Panc1 (cell line): Measurements from ENCODE around the gene SLC2A5. TPM values are rescaled to one million over a fixed set of nuclear protein-coding genes. Genes with fewer than 3 reads are reported as not detected.

Experiments used
- ATAC-seq: fragments of 200-7000 bp; cut with Tn5 transposase; 2 replicates; pipeline ENCODE4 v1.9.1; 2020; ENCODE audit warnings: mild to moderate bottlenecking, moderate library complexity
- BruUV-seq: library from RNA; stranded (reverse); fragments of 400-500 nt; replicated peaks from 2 replicates; lab custom pipeline; 2021; lab: Mats Ljungman, UMichigan
- CTCF ChIA-PET: fragments of 300-600 bp; sonication (Branson Sonifier 250); formaldehyde crosslinking; loops from one replicate; lab custom pipeline; 2022; ENCODE audit warnings: antibody characterized with exemption; lab: Charles Lee
- POLR2A ChIA-PET: fragments of 300-600 bp; sonication (Branson Sonifier 250); formaldehyde crosslinking; loops from one replicate; lab custom pipeline; 2022; ENCODE audit warnings: antibody characterized with exemption; lab: Charles Lee
- DNase-seq: peaks from one replicate; pipeline ENCODE4 v3.0.0-alpha.2; 2010; ENCODE audit warnings: low read depth, low spot score
- H3K27ac ChIP-seq: 2 replicates; pipeline ENCODE4 v1.5.1; 2011; ENCODE audit warnings: mild to moderate bottlenecking, low read length, inconsistent platforms
- H3K27me3 ChIP-seq: fragments of 200-500 bp; sonication (Bioruptor generic); 2 replicates; pipeline ENCODE4 v1.6.0; 2014; ENCODE audit warnings: low read length, inconsistent platforms; ENCODE audit not compliant: control insufficient read depth, insufficient read depth
- H3K36me3 ChIP-seq: fragments of 200-500 bp; sonication (Bioruptor generic); 2 replicates; pipeline ENCODE4 v1.5.1; 2014; ENCODE audit warnings: inconsistent platforms, mild to moderate bottlenecking, low read length, moderate library complexity; ENCODE audit not compliant: control insufficient read depth, insufficient read depth
- H3K4me1 ChIP-seq: 2 replicates; pipeline ENCODE4 v1.5.1; 2011; ENCODE audit warnings: inconsistent platforms, mild to moderate bottlenecking, low read length, moderate library complexity; ENCODE audit not compliant: control insufficient read depth, insufficient read depth
- H3K4me3 ChIP-seq, 2 experiments: 2 replicates each; pipeline ENCODE4 v1.5.1; 2011 to 2012; ENCODE audit warnings: low read depth in 2 of 2, low read length in 2 of 2, mild to moderate bottlenecking in 2 of 2, inconsistent platforms in 1 of 2, moderate library complexity in 1 of 2
- H3K9me3 ChIP-seq: fragments of 200-500 bp; sonication (Bioruptor generic); 2 replicates; pipeline ENCODE4 v1.5.1; 2014; ENCODE audit warnings: low read depth, mild to moderate bottlenecking, inconsistent platforms, low read length, moderate library complexity; ENCODE audit not compliant: control insufficient read depth, insufficient read depth
- POLR2AphosphoS5 ChIP-seq: IDR thresholded peaks from 2 replicates; pipeline ENCODE4 v1.6.1; 2012; ENCODE audit warnings: mild to moderate bottlenecking, low read depth, low read length, moderate library complexity
- SIN3A ChIP-seq: IDR thresholded peaks from 2 replicates; pipeline ENCODE4 v1.6.1; 2012; ENCODE audit warnings: low read depth, mild to moderate bottlenecking, low read length, moderate library complexity, borderline replicate concordance; ENCODE audit not compliant: insufficient read depth
- TCF7L2 ChIP-seq: IDR thresholded peaks from 2 replicates; pipeline ENCODE4 v1.6.1; 2011; ENCODE audit warnings: mild to moderate bottlenecking, low read depth, low read length, inconsistent platforms
- in situ Hi-C: cut with HindIII; loops from 2 replicates; pipeline ENCODE4 v1.10.0; 2016; ENCODE audit warnings: low sequenced_read_pairs, low pct_unique_long_range_greater_than_20kb
- intact Hi-C: fragments of 100-400 bp; cut with micrococcal nuclease; formaldehyde crosslinking; loops from one replicate; pipeline ENCODE4 v1.10.0; 2022; ENCODE audit not compliant: unreplicated experiment
- total RNA-seq: library from RNA; stranded (reverse); gene quantifications from one replicate; pipeline ENCODE4 v1.2.1, GENCODE V29; 2021; ENCODE audit not compliant: unreplicated experiment
- TF ChIP-seq, protein P1 (sequence below): fragments of 450-650 bp; IDR thresholded peaks from 2 replicates; pipeline ENCODE4 v1.5.1; 2017; ENCODE audit warnings: mild to moderate bottlenecking
- TF ChIP-seq, protein P2 (sequence below), 2 experiments: IDR thresholded peaks; 2 replicates each; pipeline ENCODE4 v1.6.1; 2011 to 2012; ENCODE audit warnings: low read depth in 2 of 2, control low read depth in 1 of 2, low read length in 1 of 2, mild to moderate bottlenecking in 1 of 2, moderate library complexity in 1 of 2; ENCODE audit not compliant: insufficient read depth in 1 of 2

The SLC2A5 gene
- total RNA-seq, 1 experiment from 2014 or later: 0.26 TPM

- H3K27ac ChIP-seq: peak overlapping the region; percentile 36
Observed at GRCh38 chr1:8989821-8990220, 79.6 kb downstream of the SLC2A5 start.

GRCh38 chr1:8989061-8989460, 80.4 kb downstream of the SLC2A5 start:
- H3K27me3 ChIP-seq: no peaks in the 10 kb centered on the region
- in situ Hi-C loops (no loop called here), intact Hi-C loops (no loop called here)
- H3K4me3 ChIP-seq: no peak overlapping the region
- DNase-seq (no peak), ATAC-seq (no peak)
- H3K4me1 ChIP-seq: peaks cover 33% of the 10 kb centered on the region
- no TSS peak for BruUV-seq
- no peaks in the 10 kb centered on the region for H3K9me3 ChIP-seq
- ChIA-PET POLR2A (interaction anchor here (0.6 kb wide), 1 partner anchor 1218 kb away, joined by 10 read pairs; no protein-coding TSS in a partner anchor), CTCF (interaction anchor here (0.6 to 5.6 kb wide), 4 partner anchors 16 to 71 kb away, joined by 3 to 30 read pairs (median 3); no protein-coding TSS in a partner anchor)
- peak overlapping the region; percentile 8; the same call in 1 of the 2 replicates for H3K27ac ChIP-seq
- H3K36me3 ChIP-seq: no peaks in the 10 kb centered on the region
- TF ChIP-seq, protein P1, sequence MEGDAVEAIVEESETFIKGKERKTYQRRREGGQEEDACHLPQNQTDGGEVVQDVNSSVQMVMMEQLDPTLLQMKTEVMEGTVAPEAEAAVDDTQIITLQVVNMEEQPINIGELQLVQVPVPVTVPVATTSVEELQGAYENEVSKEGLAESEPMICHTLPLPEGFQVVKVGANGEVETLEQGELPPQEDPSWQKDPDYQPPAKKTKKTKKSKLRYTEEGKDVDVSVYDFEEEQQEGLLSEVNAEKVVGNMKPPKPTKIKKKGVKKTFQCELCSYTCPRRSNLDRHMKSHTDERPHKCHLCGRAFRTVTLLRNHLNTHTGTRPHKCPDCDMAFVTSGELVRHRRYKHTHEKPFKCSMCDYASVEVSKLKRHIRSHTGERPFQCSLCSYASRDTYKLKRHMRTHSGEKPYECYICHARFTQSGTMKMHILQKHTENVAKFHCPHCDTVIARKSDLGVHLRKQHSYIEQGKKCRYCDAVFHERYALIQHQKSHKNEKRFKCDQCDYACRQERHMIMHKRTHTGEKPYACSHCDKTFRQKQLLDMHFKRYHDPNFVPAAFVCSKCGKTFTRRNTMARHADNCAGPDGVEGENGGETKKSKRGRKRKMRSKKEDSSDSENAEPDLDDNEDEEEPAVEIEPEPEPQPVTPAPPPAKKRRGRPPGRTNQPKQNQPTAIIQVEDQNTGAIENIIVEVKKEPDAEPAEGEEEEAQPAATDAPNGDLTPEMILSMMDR: no peak
- TF ChIP-seq, protein P2, sequence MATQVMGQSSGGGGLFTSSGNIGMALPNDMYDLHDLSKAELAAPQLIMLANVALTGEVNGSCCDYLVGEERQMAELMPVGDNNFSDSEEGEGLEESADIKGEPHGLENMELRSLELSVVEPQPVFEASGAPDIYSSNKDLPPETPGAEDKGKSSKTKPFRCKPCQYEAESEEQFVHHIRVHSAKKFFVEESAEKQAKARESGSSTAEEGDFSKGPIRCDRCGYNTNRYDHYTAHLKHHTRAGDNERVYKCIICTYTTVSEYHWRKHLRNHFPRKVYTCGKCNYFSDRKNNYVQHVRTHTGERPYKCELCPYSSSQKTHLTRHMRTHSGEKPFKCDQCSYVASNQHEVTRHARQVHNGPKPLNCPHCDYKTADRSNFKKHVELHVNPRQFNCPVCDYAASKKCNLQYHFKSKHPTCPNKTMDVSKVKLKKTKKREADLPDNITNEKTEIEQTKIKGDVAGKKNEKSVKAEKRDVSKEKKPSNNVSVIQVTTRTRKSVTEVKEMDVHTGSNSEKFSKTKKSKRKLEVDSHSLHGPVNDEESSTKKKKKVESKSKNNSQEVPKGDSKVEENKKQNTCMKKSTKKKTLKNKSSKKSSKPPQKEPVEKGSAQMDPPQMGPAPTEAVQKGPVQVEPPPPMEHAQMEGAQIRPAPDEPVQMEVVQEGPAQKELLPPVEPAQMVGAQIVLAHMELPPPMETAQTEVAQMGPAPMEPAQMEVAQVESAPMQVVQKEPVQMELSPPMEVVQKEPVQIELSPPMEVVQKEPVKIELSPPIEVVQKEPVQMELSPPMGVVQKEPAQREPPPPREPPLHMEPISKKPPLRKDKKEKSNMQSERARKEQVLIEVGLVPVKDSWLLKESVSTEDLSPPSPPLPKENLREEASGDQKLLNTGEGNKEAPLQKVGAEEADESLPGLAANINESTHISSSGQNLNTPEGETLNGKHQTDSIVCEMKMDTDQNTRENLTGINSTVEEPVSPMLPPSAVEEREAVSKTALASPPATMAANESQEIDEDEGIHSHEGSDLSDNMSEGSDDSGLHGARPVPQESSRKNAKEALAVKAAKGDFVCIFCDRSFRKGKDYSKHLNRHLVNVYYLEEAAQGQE (IDR thresholded peaks at IDR 0.05; ENCODE audit: insufficient read depth in 1 of 2, low read depth in 2 of 2, low read length in 1 of 2): no peak
- TF ChIP-seq TCF7L2 (no peak), POLR2AphosphoS5 (no peak), SIN3A (no peak)

More at GRCh38 chr1:8989821-8990220, 79.6 kb downstream of the SLC2A5 start:
- ChIA-PET CTCF (interaction anchor here (5.6 kb wide), 1 partner anchor 15 kb away, joined by 30 read pairs; no protein-coding TSS in a partner anchor), POLR2A (no interaction called here)
- ATAC-seq: peak; percentile 43
- H3K27me3 ChIP-seq: no peaks in the 10 kb centered on the region
- no peak overlapping the region for H3K4me3 ChIP-seq
- H3K4me1 ChIP-seq: peaks cover 31% of the 10 kb centered on the region
- DNase-seq: no peak
- H3K9me3 ChIP-seq: no peaks in the 10 kb centered on the region
- TF ChIP-seq SIN3A (no peak), POLR2AphosphoS5 (no peak)
- TF ChIP-seq, protein P1: no peak
- in situ Hi-C loops (no loop called here), intact Hi-C loops (no loop called here)
- H3K36me3 ChIP-seq: no peaks in the 10 kb centered on the region
- no TSS peak for BruUV-seq
